HCT116 (cell line): ENCODE data around the gene SLC35F6. TPM values are rescaled to one million over a fixed set of nuclear protein-coding genes. Genes with fewer than 3 reads are reported as not detected.
"Not testable (repeated sequence)": the region's sequence is repeated elsewhere in the genome, so short reads cannot be mapped to it uniquely, and the experiment has no call there.

Experiments
- ATAC-seq: fragments of 200-7000 bp; cut with Tn5 transposase; 2 replicates; pipeline ENCODE4 v1.9.1; 2020; ENCODE audit warnings: mild to moderate bottlenecking, moderate library complexity
- BruUV-seq: library from RNA; stranded (reverse); fragments of 400-500 nt; replicated peaks from 2 replicates; lab custom pipeline; 2021; lab: Mats Ljungman, UMichigan
- CTCF ChIA-PET: fragments of 300-600 bp; sonication (Branson Sonifier 250); formaldehyde crosslinking; loops from one replicate; lab custom pipeline; 2021; ENCODE audit warnings: antibody characterized with exemption; lab: Charles Lee
- POLR2A ChIA-PET: fragments of 300-600, 350-600 bp; sonication (Branson Sonifier 250); formaldehyde crosslinking; loops from one replicate; lab custom pipeline; 2021; ENCODE audit warnings: antibody characterized with exemption; lab: Charles Lee
- RAD21 ChIA-PET, 2 experiments: fragments of 300-600 bp; sonication (Branson Sonifier 250); formaldehyde crosslinking; loops; one replicate each; lab custom pipeline; 2023; ENCODE audit warnings: low total read pairs in 2 of 2; ENCODE audit not compliant: uncharacterized antibody in 2 of 2, unreplicated experiment in 2 of 2, low non-redundant PET in 1 of 2; lab: Charles Lee
- DNase-seq: peaks from one replicate; pipeline ENCODE4 v3.0.0-alpha.2; 2010; ENCODE audit warnings: low read depth, low spot score
- H2AFZ ChIP-seq: fragments of 200-600 bp; shearing (Covaris generic), sonication (generic); 2 replicates; pipeline ENCODE4 v1.6.1; 2017; ENCODE audit warnings: low read depth, mixed run types, mixed read lengths, antibody characterized with exemption, low read length; ENCODE audit not compliant: poor library complexity, severe bottlenecking
- H3K27ac ChIP-seq: 2 replicates; pipeline ENCODE4 v1.5.1; 2012; ENCODE audit warnings: low read depth, low read length
- H3K27me3 ChIP-seq: fragments of 200-600 bp; sonication (generic); 2 replicates; pipeline ENCODE4 v1.6.1; 2016; ENCODE audit warnings: mixed run types, low read length, mixed read lengths; ENCODE audit not compliant: insufficient read depth
- H3K36me3 ChIP-seq, 2 experiments: fragments of 200-500 bp in 1 of 2; fragments of 200-600 bp in 1 of 2; sonication (Bioruptor generic) in 1 of 2; sonication (generic) in 1 of 2; 2 replicates each; pipeline versions ENCODE4 v1.5.1 to v1.6.1; 2014 to 2016; ENCODE audit warnings: low read length in 2 of 2, inconsistent platforms in 1 of 2, mixed read lengths in 1 of 2, mixed run types in 1 of 2; ENCODE audit not compliant: insufficient read depth in 2 of 2, control insufficient read depth in 1 of 2
- H3K4me1 ChIP-seq, 2 experiments: fragments of 200-600 bp in 1 of 2; sonication (generic) in 1 of 2; 2 replicates each; pipeline versions ENCODE4 v1.5.1 to v1.6.1; 2012 to 2017; ENCODE audit warnings: low read length in 2 of 2, inconsistent platforms in 1 of 2, mild to moderate bottlenecking in 1 of 2, mixed read lengths in 1 of 2, mixed run types in 1 of 2, moderate library complexity in 1 of 2; ENCODE audit not compliant: insufficient read depth in 2 of 2, control insufficient read depth in 1 of 2
- H3K4me2 ChIP-seq: fragments of 200-600 bp; sonication (generic); 2 replicates; pipeline ENCODE4 v1.6.1; 2017; ENCODE audit warnings: mixed run types, low read length, mixed read lengths
- H3K4me3 ChIP-seq, 2 experiments: fragments of 200-600 bp in 1 of 2; sonication (generic) in 1 of 2; replicated peaks in 1 of 2; 2 replicates each; pipeline ENCODE4 v1.5.1; 2011 to 2016; ENCODE audit warnings: low read length in 2 of 2, control low read depth in 1 of 2, low read depth in 1 of 2, mild to moderate bottlenecking in 1 of 2, mixed read lengths in 1 of 2, mixed run types in 1 of 2
- H3K79me2 ChIP-seq: fragments of 200-600 bp; sonication (generic); 2 replicates; pipeline ENCODE4 v1.6.1; 2017; ENCODE audit warnings: mild to moderate bottlenecking, mixed run types, low read length, moderate library complexity, mixed read lengths; ENCODE audit not compliant: insufficient read depth
- H3K9ac ChIP-seq: fragments of 200-600 bp; sonication (generic); 2 replicates; pipeline ENCODE4 v1.6.1; 2016; ENCODE audit warnings: low read length, mixed read lengths
- H3K9me2 ChIP-seq: fragments of 200-600 bp; sonication (generic), shearing (Covaris generic); 2 replicates; pipeline ENCODE4 v1.6.1; 2017; ENCODE audit warnings: mixed run types, mild to moderate bottlenecking, moderate library complexity; ENCODE audit not compliant: insufficient read depth
- H3K9me3 ChIP-seq, 2 experiments: fragments of 200-500 bp in 1 of 2; fragments of 200-600 bp in 1 of 2; sonication (Bioruptor generic) in 1 of 2; sonication (generic) in 1 of 2; 2 replicates each; pipeline ENCODE4 v1.6.1; 2014 to 2017; ENCODE audit warnings: low read length in 2 of 2, mixed read lengths in 2 of 2, inconsistent platforms in 1 of 2, low read depth in 1 of 2, mild to moderate bottlenecking in 1 of 2, mixed run types in 1 of 2, moderate library complexity in 1 of 2; ENCODE audit not compliant: control insufficient read depth in 1 of 2, insufficient read depth in 1 of 2
- H4K20me1 ChIP-seq: fragments of 200-600 bp; sonication (generic), shearing (Covaris generic); 2 replicates; pipeline ENCODE4 v1.6.1; 2017; ENCODE audit warnings: mixed run types, mild to moderate bottlenecking, moderate library complexity; ENCODE audit not compliant: insufficient read depth
- ATF3 ChIP-seq: IDR thresholded peaks from 2 replicates; pipeline ENCODE4 v1.6.1; 2012
- CBX3 ChIP-seq: IDR thresholded peaks from 2 replicates; pipeline ENCODE4 v1.6.1; 2012; ENCODE audit warnings: low read depth
- CTCF ChIP-seq, 3 experiments: fragments of 200-600 bp in 1 of 3; sonication (generic) in 1 of 3; IDR thresholded peaks in 2 of 3; conservative IDR thresholded peaks in 1 of 3; 2 replicates each; pipeline ENCODE4 v1.5.1; 2012 to 2017; ENCODE audit warnings: low read depth in 2 of 3, low read length in 2 of 3, antibody characterized with exemption in 1 of 3, borderline replicate concordance in 1 of 3, control low read depth in 1 of 3, mild to moderate bottlenecking in 1 of 3, mixed read lengths in 1 of 3, mixed run types in 1 of 3, moderate library complexity in 1 of 3; ENCODE audit not compliant: insufficient read depth in 1 of 3
- EGR1 ChIP-seq: IDR thresholded peaks from 2 replicates; pipeline ENCODE4 v1.6.1; 2012; ENCODE audit warnings: low read depth
- MAX ChIP-seq: IDR thresholded peaks from 2 replicates; pipeline ENCODE4 v1.6.1; 2012
- RAD21 ChIP-seq: IDR thresholded peaks from 2 replicates; pipeline ENCODE4 v1.6.1; 2012; ENCODE audit warnings: low read depth, mild to moderate bottlenecking
- REST ChIP-seq: IDR thresholded peaks from 2 replicates; pipeline ENCODE4 v1.6.1; 2012; ENCODE audit warnings: low read depth
- SRF ChIP-seq: IDR thresholded peaks from 2 replicates; pipeline ENCODE4 v1.6.1; 2012; ENCODE audit warnings: low read depth
- intact Hi-C: fragments of 100-400 bp; cut with micrococcal nuclease; formaldehyde crosslinking; loops from 2 replicates; pipeline ENCODE4 v1.10.0; 2022
- total RNA-seq: library from RNA; stranded (reverse); gene quantifications from one replicate; pipeline ENCODE4 v1.2.1, GENCODE V29; 2021; ENCODE audit not compliant: unreplicated experiment

The SLC35F6 gene
- total RNA-seq, 1 experiment from 2014 or later: 34.5 TPM

GRCh38 chr2:26758790-26759321 lies 5.2 kb upstream of the SLC35F6 start (continued):
- TF ChIP-seq RAD21 (no peak), REST (no peak), MAX (no peak)

GRCh38 chr2:26759845-26760244 lies 4.2 kb upstream of the SLC35F6 start:
- ChIA-PET RAD21 (no interaction called here), POLR2A (interaction anchor here (1.0 kb wide), 1 partner anchor 9 kb away, joined by 6 read pairs; no protein-coding TSS in a partner anchor), CTCF (no interaction called here)
- Histone ChIP-seq H3K9me2 (no peaks in the 10 kb centered on the region), H3K9ac (no peak overlapping the region), H4K20me1 (no peaks in the 10 kb centered on the region), H2AFZ (no peak overlapping the region), H3K4me3 (no peak overlapping the region), H3K79me2 (peaks cover 8% of the 10 kb centered on the region), H3K4me1 (peaks cover 25 to 56% of the 10 kb centered on the region in 2 experiments), H3K36me3 (no peaks in the 10 kb centered on the region), H3K27ac (no peak overlapping the region), H3K9me3 (no peaks in the 10 kb centered on the region), H3K27me3 (no peaks in the 10 kb centered on the region), H3K4me2 (no peak overlapping the region)
- DNase-seq: no peak
- no TSS peak for BruUV-seq
- intact Hi-C loops: no loop called here
- TF ChIP-seq EGR1: no peak
- TF ChIP-seq ATF3: no peak
- no peak for TF ChIP-seq CTCF (IDR thresholded peaks at IDR 0.05 in 2 of 3, conservative IDR thresholded peaks at IDR 0.05 in 1 of 3; ENCODE audit: borderline replicate concordance in 1 of 3, insufficient read depth in 1 of 3, low read depth in 2 of 3, low read length in 2 of 3)
- TF ChIP-seq CBX3: no peak
- no peak for TF ChIP-seq SRF
- no peak for ATAC-seq

- H3K36me3 ChIP-seq, RAD21 ChIA-PET, H3K27me3 ChIP-seq, H3K9ac ChIP-seq, DNase-seq, CTCF ChIA-PET, H3K9me2 ChIP-seq, H3K9me3 ChIP-seq, intact Hi-C loops, H4K20me1 ChIP-seq, H2AFZ ChIP-seq, H3K4me3 ChIP-seq, BruUV-seq, ATAC-seq, H3K4me2 ChIP-seq, H3K27ac ChIP-seq: not testable (repeated sequence)
- peaks cover 35 to 62% of the 10 kb centered on the region in 2 experiments for H3K4me1 ChIP-seq
- POLR2A ChIA-PET: interaction anchor here (1.1 kb wide), 1 partner anchor 10 kb away, joined by 3 read pairs; no protein-coding TSS in a partner anchor
- H3K79me2 ChIP-seq: peaks cover 19% of the 10 kb centered on the region
These were observed 3.1 kb upstream of the SLC35F6 start for GRCh38 chr2:26760991-26761390.
